Urothelium cell line (cell line): ENCODE measurements around the gene HRCT1.

Experiments
- DNase-seq: peaks from one replicate; pipeline ENCODE4 v3.0.0; 2011; ENCODE audit warnings: low spot score, mixed read lengths
- FAIRE-seq: peaks from 2 replicates; lab custom pipeline; 2011; peaks lifted over from hg19 to GRCh38; lab: Jason Lieb, UNC

Gene HRCT1

GRCh38 chr9:35939679-35940250 is 33.8 kb downstream of the HRCT1 start:
- FAIRE-seq (no peak), DNase-seq (no peak)

GRCh38 chr9:35940458-35941407 is 34.7 kb downstream of the HRCT1 start:
- DNase-seq (no peak), FAIRE-seq (no peak)

GRCh38 chr9:35942286-35942685 is 36.3 kb downstream of the HRCT1 start:
- DNase-seq, result no peak
- FAIRE-seq, result no peak

GRCh38 chr9:35944173-35944572 is 38.2 kb downstream of the HRCT1 start:
- FAIRE-seq, result no peak

GRCh38 chr9:35944841-35945240 is 38.8 kb downstream of the HRCT1 start:
- DNase-seq, result no peak
- no peak for FAIRE-seq

More at GRCh38 chr9:35944173-35944572, 38.2 kb downstream of the HRCT1 start:
- DNase-seq, result no peak

- peak; percentile 87 for DNase-seq
- FAIRE-seq, result peak; percentile 48
Measured at GRCh38 chr9:35945341-35946018, 39.5 kb downstream of the HRCT1 start.

GRCh38 chr9:35948451-35948850 is 42.4 kb downstream of the HRCT1 start:
- DNase-seq, result no peak
- FAIRE-seq, result no peak

GRCh38 chr9:35948901-35949318 is 42.9 kb downstream of the HRCT1 start:
- no peak for DNase-seq
- FAIRE-seq, result peak; percentile 17

- peak; percentile 35 for DNase-seq
- FAIRE-seq, result no peak
Measured at GRCh38 chr9:35951736-35952135, 45.7 kb downstream of the HRCT1 start.

- no peak for FAIRE-seq
- DNase-seq, result no peak
Measured at GRCh38 chr9:35952526-35953191, 46.7 kb downstream of the HRCT1 start.

GRCh38 chr9:35954942-35955546 is 49.0 kb downstream of the HRCT1 start:
- DNase-seq (peak; percentile 72), FAIRE-seq (no peak)

- FAIRE-seq (no peak), DNase-seq (no peak)
Measured at GRCh38 chr9:35956651-35957050, 50.6 kb downstream of the HRCT1 start.
